Globus pallidus (tissue), 1 donor: ENCODE results near the gene ANXA2R.

Experiments used
- DNase-seq: peaks from one replicate; pipeline ENCODE4 v3.0.0-alpha.2; 2015; ENCODE audit warnings: low spot score

Gene ANXA2R

DNA sequence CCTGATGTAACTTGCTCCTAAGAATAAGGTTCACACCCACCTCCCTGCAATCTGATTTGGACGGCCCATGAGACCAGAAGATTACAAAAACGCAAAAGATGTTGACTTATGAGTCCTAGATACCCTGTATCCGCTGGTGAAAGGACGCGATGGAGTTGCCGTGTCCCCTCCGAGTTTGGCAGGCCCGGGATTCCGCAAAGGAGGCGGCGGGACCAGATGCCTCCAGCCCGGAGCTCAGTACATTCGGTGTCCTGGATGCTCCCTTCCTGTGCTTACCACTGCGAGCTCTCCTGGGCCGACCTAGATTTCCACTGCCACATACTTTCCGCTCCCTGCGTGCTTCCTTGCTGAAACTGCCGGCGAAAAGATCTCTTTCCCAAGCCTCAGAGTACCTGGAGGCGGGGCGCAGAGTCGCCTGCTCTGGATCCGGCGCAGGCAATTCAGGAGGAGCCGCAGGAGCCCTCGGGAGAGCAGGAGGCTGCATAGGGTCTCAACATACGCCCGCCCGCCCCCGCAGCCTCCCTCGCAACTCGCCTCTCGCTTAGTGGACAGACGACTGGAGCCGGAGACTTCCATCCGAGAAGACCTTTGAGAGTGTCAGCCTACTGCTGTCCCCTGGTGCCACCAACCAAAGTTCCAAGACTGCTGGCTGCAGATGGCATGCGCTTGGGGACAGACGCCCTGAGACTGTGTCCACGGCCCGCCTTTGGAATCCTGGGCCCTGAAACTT is 39.8 kb downstream of the ANXA2R start:
- DNase-seq = no peak

- DNase-seq = no peak
These were observed 44.8 kb downstream of the ANXA2R start for GRCh38 chr5:42995360-42995751.

DNA sequence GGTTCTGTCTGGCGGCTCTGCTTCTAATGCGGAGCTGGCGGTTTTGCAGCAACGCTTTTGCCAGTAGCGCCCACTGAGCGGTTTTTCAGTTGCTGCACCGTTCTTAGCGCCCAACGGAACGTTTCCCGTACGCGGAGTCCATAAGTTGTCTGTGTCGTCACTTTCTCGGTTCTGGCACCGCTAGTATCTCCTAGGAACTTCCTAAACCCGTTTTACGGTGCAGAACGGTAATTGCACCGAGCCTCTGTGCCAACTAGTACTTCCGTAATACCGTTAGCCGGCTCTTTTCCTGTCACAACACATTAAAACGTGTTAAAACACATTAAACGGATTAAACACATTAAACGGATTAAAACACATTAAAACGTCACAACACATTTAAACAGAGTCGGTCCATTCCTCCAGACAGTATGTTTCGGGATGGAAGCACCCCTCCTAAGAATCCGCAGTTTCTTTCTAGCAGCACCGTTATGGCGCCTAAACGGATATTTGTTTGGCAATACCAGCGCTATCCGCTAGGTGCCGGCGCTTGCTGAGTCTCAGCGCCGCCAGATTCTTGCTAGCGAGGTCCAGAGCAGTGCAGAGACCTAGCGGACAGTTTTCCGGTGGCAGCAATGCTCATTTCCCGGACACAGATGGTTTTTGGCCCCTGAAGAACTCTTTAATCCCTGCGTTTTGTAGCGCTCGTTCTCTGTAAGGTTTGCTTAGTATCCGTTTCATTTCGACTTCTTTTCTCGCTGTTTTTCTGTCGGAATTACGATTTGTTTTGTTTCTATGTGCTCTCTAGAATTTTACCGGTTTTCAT is 45.4 kb downstream of the ANXA2R start:
- peak; percentile 83 for DNase-seq

GRCh38 chr5:42994246-42994554 is 45.9 kb downstream of the ANXA2R start:
- DNase-seq = no peak

DNA sequence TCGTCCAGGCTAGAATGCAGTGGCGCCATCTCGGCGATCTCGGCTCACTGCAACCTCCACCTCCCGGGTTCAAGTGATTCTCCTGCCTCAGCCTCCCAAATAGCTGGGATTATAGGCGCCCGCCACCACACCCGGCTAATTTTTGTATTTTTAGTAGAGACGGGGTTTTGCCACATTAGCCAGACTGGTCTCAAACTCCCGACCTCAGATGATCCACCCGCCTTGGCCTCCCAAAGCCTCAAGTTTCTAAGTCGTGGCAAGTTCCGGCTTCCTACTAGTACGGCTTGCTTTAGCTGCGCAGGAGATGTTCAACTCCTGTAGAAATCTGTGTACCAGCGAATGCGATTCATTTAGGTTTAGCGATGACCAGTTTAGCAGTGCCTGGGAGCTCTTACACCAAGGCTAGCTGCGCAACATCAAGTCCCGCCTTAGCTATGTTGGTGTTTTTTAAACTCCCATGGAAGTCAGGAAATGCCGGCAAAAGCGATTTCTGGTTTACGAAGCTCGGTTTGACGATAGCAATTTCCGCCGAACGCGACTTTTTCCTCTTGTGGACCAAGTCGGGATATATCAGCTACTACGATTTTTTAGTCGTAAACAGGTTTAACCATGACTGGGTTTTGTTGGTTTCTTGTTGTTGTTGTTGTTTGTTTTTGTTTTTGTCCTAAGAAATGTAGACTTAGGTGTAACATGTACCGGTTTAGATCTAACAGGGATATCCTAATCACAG is 46.4 kb downstream of the ANXA2R start:
- DNase-seq = peak; percentile 24

- peak; percentile 41 for DNase-seq
These were observed 47.8 kb downstream of the ANXA2R start for GRCh38 chr5:42992088-42992879.

DNA sequence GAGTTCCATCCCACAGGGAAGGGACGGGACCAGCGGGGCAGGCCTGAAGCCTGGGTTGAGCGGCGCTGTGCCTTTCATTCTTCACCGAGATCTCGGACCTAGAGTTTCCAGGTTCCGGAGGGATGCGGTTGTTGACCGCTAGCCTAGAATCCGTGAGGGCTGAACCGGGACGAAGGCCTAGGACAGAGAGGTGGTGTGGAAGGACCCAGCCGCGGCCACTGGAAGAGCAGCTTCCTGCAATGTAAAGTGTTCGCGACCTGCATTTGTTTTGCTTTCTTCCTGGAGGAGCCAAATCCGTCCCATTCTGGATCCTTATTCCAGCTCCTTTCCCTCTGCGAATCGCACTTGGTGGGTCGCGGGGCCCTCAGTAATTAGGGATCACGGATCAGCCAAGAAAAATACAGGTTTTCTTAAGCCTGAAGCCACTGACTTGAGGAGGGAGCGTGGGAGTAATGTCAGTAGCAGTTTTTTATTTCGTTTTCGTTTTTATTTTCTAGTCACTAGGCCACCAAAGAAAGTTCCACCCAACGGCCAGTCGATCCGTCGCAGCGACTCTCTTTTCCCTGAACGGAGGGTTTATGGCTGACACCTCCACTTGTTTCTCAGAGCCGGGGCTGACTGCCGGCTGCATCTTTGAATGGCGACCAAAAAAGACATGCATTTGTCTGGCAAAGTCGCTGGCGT is 48.6 kb downstream of the ANXA2R start:
- DNase-seq = no peak

DNA sequence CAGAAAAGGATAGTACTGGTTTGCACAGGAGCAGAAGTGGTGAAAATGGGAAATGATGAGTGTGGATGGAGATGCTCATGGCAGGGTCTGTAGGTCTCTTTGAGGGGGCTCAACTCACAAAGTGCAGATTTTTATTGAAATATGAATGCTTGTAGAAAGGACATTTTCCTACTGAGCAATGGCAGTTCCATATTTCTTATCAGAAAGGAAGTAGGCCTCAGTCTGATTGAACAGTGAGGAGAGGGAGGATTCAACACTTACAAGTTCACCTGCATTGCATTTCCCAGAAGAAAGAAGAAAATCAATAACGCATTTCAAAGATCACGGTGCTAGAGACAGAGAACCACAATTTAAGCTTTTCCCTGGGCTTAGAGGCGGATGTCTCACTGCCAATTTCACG is 49.2 kb downstream of the ANXA2R start:
- DNase-seq = no peak
